NK-92 treated with Interleukin-12 subunit alpha and Interleukin-12 subunit beta, amount 100 ng/mL, for 24 hours (cell line): Measurements from ENCODE around the gene SLC15A1.
A peak's percentile ranks its signal among the peaks of the same experiment; 100 is the strongest.

Experiments
- DNase-seq: peaks from one replicate; lab custom pipeline; 2025; lab: John Stamatoyannopoulos, UW

Gene SLC15A1

GRCh38 chr13:98693756-98694155 is 58.7 kb downstream of the SLC15A1 start:
- no peak for DNase-seq

DNA sequence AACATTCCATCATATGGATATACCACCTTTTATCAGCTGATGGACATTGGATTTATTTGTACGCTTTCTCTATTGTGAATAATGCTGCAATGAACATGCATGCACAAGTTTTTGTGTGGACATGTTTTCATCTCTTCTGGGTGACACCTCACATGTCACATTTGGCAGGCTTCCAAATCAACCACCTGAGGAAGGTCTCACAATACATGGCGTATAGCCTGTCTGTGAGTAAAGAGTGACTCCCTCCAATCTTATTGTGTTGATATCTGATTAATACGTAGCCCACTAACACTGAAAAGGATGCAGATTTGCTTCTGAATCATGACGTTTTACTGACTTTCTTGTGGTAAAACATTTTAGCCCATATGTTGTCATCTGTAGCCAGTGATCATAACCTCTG is 61.1 kb downstream of the SLC15A1 start:
- DNase-seq: no peak

DNA sequence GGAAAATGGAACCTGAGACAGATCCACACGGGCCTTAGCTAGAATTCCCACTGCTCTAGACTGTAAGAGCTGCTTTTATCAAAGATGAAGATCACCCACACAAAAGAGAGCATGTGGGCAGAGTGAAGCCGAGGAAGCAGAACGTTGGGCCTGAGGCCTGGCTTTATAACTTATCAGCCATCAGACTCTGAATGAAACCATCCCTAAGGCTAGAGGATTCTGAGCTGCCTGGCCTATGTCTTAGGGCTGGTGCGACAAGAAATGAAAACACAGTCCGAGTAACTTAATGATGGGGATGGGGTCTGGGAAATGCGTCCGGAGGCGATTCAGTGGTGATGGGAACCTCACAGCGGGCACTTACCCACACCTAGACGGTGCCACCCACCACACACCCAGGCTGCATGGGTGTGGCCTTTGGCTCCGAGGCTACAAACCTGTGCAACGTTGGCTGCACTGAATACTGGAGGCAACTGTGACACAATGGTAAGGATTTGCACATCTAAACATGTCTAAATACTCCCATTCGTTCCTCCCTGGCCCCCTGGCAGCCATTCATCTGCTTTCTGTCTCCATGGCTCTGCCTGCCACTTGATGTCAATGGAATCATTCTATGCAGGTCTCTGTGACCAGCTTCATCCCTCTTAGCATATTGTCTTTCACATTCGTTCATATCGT is 62.0 kb downstream of the SLC15A1 start:
- DNase-seq: no peak

GRCh38 chr13:98689347-98689968 is 63.0 kb downstream of the SLC15A1 start:
- DNase-seq: no peak

GRCh38 chr13:98688373-98688772 is 64.1 kb downstream of the SLC15A1 start:
- no peak for DNase-seq

DNA sequence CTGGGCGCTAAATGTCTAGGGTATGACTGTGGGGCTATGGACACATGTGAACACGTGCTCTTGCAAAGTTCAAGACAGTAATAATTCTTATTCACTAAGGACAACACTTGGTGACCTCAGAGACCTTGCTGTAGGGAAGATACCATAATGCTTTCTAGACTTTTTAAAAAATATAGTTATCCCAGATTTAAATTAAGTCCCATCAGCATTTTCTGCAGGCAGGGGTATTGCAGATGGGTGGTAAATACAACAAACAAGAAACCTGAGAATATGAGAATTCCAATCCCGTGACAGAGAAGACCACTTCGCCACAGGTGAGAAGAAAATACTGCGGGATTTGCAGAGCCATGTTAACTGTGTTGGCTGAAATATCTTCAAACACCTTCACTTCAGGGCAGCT is 65.2 kb downstream of the SLC15A1 start:
- no peak for DNase-seq

DNA sequence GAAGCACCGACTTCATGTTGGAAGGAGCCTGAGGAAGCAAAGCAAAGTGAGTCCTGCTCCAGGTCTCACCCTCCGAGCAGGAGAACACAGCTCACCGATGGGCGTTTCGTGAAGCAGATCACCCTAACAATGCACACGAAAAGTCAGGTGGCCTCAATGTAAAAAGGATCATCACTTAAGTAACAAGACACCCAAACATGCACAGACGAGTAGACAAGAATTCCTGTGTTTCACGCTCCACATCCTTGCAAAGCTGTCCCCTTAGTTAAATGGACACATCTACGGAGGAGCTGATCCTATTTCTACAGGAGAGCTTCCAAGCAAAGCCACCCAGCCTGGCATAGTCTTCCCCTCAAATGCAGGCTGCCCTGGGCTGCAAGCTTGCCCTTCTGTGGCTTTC is 66.2 kb downstream of the SLC15A1 start:
- no peak for DNase-seq

- no peak for DNase-seq
Measured at GRCh38 chr13:98685146-98685545, 67.3 kb downstream of the SLC15A1 start.

- no peak for DNase-seq
Measured at GRCh38 chr13:98681049-98681448, 71.4 kb downstream of the SLC15A1 start.

GRCh38 chr13:98678741-98679140 is 73.7 kb downstream of the SLC15A1 start:
- no peak for DNase-seq

DNA sequence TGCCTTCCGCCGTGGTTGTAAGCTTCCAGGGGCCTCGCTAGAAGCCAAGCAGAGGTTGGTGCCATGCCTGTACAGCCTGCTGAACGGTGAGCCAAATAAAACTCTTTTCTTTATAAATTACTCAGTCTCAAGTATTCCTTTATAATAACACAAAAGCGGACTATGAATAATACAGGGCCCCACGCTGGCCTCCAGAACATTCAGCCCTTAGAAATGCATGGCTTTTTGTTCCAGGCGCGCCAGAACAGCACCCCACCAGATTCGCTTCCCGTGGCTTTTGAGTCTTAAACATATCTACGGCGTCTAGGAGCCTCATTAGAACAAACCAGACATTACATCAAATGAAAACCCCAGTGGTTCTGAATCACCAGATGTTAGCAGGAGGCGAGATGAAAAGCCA is 75.1 kb downstream of the SLC15A1 start:
- no peak for DNase-seq

DNA sequence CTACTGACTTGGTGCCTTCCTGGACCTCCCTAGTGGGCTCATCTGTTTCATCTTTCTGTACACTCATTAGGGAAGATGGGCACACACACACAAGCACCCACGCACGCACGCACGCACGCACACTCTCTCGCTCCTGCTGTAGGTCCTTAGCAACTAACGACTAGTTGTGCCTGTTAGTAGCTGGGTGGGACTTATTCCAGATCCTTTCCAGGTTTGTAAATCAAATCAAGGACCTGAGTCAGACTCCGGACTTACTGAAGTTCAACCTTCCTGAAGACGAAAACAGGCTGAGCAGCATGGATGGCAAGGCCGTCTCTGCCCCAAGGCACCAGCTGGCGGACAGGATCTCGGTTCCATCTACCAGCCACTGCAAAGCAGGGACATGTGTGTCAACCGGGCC is 76.2 kb downstream of the SLC15A1 start:
- no peak for DNase-seq

GRCh38 chr13:98675837-98676236 is 76.6 kb downstream of the SLC15A1 start:
- no peak for DNase-seq

DNA sequence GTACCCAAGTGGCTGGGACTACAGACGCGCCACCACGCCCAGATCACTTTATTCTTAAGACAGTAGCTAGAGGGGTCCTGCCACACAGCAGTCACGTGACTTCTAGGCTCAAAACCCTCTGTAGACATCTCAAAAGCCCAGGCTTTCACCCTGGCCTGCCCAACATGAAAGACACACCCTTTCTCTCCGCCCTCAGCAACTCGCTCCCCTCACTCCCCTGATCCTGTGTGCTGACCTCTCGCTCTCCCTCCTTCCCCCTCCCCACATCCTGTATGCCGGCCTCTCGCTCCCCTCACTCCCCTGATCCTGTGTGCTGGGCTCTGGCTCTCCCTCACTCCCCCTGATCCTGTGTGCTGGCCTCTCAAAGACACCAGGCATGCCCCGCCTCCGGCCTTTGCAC is 77.4 kb downstream of the SLC15A1 start:
- DNase-seq: no peak

- DNase-seq: peak; percentile 44
Measured at GRCh38 chr13:98672947-98673613, 79.4 kb downstream of the SLC15A1 start.

DNA sequence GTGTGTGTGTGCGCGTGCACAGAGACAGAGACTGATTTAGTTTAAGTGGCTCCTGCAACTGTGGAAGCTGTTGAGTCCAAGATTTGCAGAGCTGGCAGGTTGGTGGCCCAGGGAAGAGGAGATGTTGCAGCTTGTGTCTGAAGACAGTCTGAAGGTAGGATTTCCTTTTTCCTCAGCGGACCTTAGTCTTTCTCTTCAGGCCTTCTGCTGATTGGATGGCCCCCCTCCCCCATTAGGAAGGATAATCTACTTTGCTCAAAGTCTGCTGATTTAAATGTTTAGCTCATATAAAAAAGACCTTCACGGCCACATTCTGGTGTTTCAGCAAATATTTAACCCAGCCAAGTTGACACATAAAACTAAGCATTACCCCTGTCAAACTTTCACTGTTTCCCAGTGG is 84.3 kb downstream of the SLC15A1 start:
- no peak for DNase-seq

GRCh38 chr13:98665638-98665995 is 86.9 kb downstream of the SLC15A1 start:
- no peak for DNase-seq

DNA sequence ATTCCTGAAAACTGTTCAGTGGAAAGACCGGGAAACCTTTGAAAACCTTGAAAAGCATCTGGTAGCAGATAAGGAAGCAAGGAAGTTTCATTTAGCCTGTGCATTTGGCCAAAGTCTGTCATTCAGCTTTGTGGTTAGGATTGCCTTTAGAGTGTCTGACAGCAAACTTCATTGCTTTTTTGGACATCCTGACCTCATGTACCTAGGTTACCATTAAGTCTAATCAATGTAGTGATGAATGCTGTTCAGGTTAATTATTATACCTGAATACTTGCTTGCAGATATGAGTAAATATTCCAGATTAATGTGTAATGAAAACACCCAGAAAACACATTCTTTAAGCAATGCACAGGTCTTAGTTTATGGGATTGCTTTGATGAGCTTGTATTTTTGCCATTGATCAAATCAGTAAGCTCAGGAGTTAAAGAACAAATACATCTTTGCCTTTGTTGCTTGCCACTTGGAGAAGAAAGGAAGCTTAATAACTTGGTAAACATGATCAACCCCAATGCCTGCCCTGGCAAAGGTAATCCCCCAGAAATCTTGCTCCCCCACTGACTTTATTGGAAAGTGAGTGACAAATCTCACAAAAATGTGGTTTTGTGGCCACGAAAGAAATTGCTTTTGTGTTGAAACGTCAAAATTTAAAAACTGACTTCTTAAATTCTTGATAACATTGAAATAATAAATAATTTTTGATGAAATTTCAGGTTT is 87.4 kb downstream of the SLC15A1 start:
- no peak for DNase-seq

DNA sequence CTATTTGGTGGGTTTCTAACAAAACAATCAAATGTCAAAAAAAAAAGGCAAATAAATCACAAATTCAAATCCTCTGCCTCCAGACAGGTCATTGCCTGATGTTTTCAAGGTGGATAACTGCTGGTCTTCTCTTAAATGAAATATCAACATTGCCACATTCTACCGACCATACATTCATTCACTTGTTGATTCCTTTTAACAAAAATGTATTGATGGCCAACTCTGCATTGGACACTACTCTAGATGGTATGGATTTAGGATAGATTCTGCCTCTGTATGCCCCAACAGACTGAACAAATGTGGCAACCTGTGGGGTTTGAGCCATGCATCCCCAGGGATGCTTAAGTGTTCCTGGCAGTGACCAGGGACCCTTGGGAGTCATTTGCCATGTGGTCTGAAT is 88.0 kb downstream of the SLC15A1 start:
- no peak for DNase-seq

DNA sequence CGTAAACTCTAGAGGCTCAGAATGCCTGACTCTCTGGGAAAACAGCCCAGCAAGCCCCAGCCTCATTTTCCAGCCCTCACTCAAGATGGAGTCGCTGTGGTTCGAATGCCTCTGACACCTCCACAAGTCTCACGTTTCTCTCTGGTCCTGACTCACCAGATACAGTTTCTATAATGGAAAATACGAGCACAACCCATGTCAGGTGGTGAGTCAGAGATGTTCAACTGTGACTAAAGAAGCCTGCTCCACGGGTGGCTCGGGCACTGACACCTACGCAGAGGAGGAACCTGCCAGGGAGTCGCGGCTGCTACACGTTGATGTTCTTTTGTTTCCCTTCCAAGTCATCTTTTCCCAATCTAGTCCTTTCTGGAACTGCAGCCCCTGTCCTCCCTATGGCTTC is 88.4 kb downstream of the SLC15A1 start:
- peak; percentile 9 for DNase-seq

DNA sequence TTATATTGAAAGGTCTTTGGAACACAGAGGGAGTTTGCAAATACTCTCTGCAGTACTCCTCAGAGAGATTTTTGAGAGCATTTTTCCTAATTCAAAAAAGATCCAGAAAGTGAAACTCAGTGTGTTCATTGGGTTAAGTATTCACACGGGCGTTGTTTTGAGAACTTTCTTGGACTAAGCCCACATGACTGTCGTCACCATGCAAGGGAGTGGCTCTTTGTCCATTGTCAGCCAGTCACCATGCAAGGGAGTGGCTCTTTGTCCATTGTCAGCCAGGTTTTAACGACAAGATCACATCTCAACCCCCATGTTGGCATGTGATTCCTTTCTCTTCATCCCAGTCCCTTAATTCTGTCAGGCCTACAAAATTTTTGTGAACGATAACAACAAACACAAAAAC is 94.3 kb downstream of the SLC15A1 start:
- no peak for DNase-seq

DNA sequence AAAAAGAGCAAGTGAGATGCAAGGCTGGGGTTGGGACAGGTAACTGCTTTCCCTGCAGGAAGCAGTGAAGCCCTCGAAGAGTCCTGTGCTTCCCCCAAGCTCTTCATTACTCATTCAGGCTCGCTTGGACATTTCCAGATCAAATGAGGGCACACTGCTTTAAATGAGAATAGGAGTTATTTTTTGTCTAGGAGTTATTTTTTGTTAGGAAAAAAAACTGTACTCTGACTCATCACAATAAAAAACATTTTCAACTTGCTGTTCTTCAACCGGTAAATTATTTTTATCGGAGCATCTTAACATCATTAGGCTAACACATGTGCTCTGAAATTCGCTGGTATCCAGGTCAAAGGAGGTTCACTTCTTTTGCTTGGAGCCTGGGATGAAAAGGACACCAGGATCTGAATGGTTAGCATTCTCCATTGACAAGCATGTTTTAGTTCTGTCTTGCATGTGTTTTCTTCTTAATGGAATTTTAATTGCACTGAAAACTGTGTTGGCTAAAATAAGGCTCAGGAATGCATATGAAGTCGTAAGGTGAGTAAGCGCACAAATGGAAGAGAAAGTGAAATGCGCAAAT is 94.9 kb downstream of the SLC15A1 start:
- DNase-seq: no peak

DNA sequence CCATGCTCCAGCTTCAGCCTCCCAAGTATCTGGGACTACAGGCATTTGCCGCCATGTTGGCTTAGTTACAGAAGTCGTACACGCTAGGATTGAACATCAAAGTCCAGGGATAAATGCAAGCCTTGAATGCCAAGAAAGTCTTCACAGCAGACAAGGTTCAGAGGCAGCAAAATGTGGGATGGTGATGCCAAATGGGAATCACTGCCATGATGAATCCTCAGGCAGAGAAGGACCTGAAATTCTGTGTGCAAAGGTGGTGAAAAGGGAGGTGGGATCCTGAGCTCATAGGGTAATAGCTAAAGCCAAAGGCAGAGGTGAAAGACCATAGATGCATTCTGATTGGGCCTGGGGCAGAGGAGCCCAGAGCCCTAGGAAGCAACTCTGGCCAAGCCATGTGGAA is 96.2 kb downstream of the SLC15A1 start:
- no peak for DNase-seq
